ENCODE results near the gene TAAR1. TPM values are rescaled to one million over a fixed set of nuclear protein-coding genes. Genes with fewer than 3 reads are reported as not detected.

Gene TAAR1, protein sequence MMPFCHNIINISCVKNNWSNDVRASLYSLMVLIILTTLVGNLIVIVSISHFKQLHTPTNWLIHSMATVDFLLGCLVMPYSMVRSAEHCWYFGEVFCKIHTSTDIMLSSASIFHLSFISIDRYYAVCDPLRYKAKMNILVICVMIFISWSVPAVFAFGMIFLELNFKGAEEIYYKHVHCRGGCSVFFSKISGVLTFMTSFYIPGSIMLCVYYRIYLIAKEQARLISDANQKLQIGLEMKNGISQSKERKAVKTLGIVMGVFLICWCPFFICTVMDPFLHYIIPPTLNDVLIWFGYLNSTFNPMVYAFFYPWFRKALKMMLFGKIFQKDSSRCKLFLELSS
- polyA plus RNA-seq (2012; rRNA removed): not detected in 2 replicates
- not detected in 2 replicates for polyA plus RNA-seq (2012; cell fraction: cytosol; rRNA removed)
- polyA plus RNA-seq (2012; cell fraction: nucleus; rRNA removed): not detected in 2 replicates

DNA sequence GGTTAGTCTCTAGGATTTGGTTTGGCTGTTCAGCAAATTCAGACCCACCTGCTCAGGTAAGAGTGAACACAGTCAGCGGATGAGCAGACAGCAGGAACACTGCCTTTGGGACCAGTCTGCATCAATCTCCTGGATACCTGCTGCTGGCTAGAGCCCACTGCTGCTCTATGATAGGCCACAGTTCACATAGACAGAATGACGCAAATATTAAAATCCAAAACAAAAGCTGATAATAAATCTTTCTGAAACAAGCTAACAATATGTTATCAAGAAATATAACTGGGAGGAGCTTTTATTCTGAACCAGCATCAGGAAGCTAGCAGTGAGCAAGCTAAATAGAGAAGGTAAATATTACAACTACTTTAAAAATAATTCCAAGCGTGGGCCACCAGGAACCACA, at the start of gene TAAR1:
Gene TAAR1 (minus strand): TSS at position 101 of the 400 bp plus-strand sequence. CDS start 13,179 bp downstream, outside the sequence.
- Histone ChIP-seq H4K20me1 (ENCODE audit: insufficient read depth) (no peaks in the 10 kb centered on the region), H3K9ac (no peak within 1 kb of the TSS), H3K4me3 (ENCODE audit: low read depth in 2 of 2, low read length in 1 of 2) (no peak within 1 kb of the TSS), H3K27me3 (ENCODE audit: insufficient read depth) (no peaks in the 10 kb centered on the region; the same call in 1 of the 2 replicates), H3K4me1 (ENCODE audit: control insufficient read depth in 1 of 2, insufficient read depth in 2 of 2, low read depth in 1 of 2, low read length in 1 of 2) (no peaks in the 10 kb centered on the region), H3K9me2 (no peaks in the 10 kb centered on the region), H3K9me3 (no peaks in the 10 kb centered on the region), H3K79me2 (ENCODE audit: insufficient read depth) (no peaks in the 10 kb centered on the region), H3K36me3 (replicated peaks in 1 of 2; ENCODE audit: control insufficient read depth in 1 of 2, insufficient read depth in 2 of 2, low read length in 1 of 2) (no peaks in the 10 kb centered on the region), H2AFZ (ENCODE audit: low read depth) (no peak within 1 kb of the TSS), H3K4me2 (no peak within 1 kb of the TSS), H3K27ac (ENCODE audit: low read depth in 2 of 2, low read length in 1 of 2) (no peak within 1 kb of the TSS), H3F3A (replicated peaks; ENCODE audit: insufficient read depth) (no peaks in the 10 kb centered on the region)
- DNase-seq: no peak
- no peak for TF ChIP-seq RXRA (IDR thresholded peaks at IDR 0.05; ENCODE audit: borderline replicate concordance, low read depth)
- no peak for TF ChIP-seq EP300 (IDR thresholded peaks at IDR 0.05; ENCODE audit: borderline replicate concordance in 1 of 2, low read depth in 1 of 2, low read length in 1 of 2)
- TF ChIP-seq FOXJ3 (CRISPR knock-in tag; IDR thresholded peaks at IDR 0.05): no peak
- no peak for TF ChIP-seq TAF1 (IDR thresholded peaks at IDR 0.05; ENCODE audit: borderline replicate concordance, low read depth, low read length)
- no peak for TF ChIP-seq MXI1 (IDR thresholded peaks at IDR 0.05; ENCODE audit: low read depth, low read length)
- TF ChIP-seq NFIC (IDR thresholded peaks at IDR 0.05; ENCODE audit: borderline replicate concordance): no peak
- TF ChIP-seq FOSL2 (IDR thresholded peaks at IDR 0.05; ENCODE audit: borderline replicate concordance, low read depth): no peak
- TF ChIP-seq TEAD4 (IDR thresholded peaks at IDR 0.05; ENCODE audit: borderline replicate concordance, insufficient read depth): no peak
- no peak for TF ChIP-seq GABPA (IDR thresholded peaks at IDR 0.05; ENCODE audit: low read depth)
- TF ChIP-seq POLR2AphosphoS5 (IDR thresholded peaks at IDR 0.05; ENCODE audit: low read depth, low read length): no peak
- TF ChIP-seq, protein P1, sequence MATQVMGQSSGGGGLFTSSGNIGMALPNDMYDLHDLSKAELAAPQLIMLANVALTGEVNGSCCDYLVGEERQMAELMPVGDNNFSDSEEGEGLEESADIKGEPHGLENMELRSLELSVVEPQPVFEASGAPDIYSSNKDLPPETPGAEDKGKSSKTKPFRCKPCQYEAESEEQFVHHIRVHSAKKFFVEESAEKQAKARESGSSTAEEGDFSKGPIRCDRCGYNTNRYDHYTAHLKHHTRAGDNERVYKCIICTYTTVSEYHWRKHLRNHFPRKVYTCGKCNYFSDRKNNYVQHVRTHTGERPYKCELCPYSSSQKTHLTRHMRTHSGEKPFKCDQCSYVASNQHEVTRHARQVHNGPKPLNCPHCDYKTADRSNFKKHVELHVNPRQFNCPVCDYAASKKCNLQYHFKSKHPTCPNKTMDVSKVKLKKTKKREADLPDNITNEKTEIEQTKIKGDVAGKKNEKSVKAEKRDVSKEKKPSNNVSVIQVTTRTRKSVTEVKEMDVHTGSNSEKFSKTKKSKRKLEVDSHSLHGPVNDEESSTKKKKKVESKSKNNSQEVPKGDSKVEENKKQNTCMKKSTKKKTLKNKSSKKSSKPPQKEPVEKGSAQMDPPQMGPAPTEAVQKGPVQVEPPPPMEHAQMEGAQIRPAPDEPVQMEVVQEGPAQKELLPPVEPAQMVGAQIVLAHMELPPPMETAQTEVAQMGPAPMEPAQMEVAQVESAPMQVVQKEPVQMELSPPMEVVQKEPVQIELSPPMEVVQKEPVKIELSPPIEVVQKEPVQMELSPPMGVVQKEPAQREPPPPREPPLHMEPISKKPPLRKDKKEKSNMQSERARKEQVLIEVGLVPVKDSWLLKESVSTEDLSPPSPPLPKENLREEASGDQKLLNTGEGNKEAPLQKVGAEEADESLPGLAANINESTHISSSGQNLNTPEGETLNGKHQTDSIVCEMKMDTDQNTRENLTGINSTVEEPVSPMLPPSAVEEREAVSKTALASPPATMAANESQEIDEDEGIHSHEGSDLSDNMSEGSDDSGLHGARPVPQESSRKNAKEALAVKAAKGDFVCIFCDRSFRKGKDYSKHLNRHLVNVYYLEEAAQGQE (IDR thresholded peaks at IDR 0.05; ENCODE audit: low read depth, low read length): no peak
- TF ChIP-seq, protein P2, sequence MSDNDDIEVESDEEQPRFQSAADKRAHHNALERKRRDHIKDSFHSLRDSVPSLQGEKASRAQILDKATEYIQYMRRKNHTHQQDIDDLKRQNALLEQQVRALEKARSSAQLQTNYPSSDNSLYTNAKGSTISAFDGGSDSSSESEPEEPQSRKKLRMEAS (IDR thresholded peaks at IDR 0.05; ENCODE audit: low read depth): no peak
- TF ChIP-seq, protein P3, sequence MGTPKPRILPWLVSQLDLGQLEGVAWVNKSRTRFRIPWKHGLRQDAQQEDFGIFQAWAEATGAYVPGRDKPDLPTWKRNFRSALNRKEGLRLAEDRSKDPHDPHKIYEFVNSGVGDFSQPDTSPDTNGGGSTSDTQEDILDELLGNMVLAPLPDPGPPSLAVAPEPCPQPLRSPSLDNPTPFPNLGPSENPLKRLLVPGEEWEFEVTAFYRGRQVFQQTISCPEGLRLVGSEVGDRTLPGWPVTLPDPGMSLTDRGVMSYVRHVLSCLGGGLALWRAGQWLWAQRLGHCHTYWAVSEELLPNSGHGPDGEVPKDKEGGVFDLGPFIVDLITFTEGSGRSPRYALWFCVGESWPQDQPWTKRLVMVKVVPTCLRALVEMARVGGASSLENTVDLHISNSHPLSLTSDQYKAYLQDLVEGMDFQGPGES (IDR thresholded peaks at IDR 0.05; ENCODE audit: low read depth, low read length): no peak
- no peak for TF ChIP-seq TCF12 (IDR thresholded peaks at IDR 0.05)
- TF ChIP-seq RAD21 (IDR thresholded peaks at IDR 0.05; ENCODE audit: low read length): no peak
- no peak for TF ChIP-seq CHD2 (IDR thresholded peaks at IDR 0.05; ENCODE audit: low read length, partially characterized antibody)
- POLR2A ChIA-PET: no interaction called here
- CTCF ChIA-PET: interaction anchor here (0.8 kb wide), 1 partner anchor 1087 kb away, joined by 3 read pairs; no protein-coding TSS in a partner anchor
- WGBS (ENCODE audit: low lambda C conversion rate): 25% methylated on average over 3 of the region's 3 CpGs
